Breast epithelium (tissue), 4 donors: ENCODE measurements around the gene FBXW9. TPM values are rescaled to one million over a fixed set of nuclear protein-coding genes. Genes with fewer than 3 reads are reported as not detected.

Experiments
- DNase-seq, 2 donors: peaks; one replicate each; pipeline ENCODE4 v3.0.0-alpha.2; 2019; ENCODE audit warnings: low spot score in 2 of 2
- H3K27ac ChIP-seq, 2 donors: fragments of 200-600 bp; sonication (generic) in 1 of 2; one replicate each; pipeline ENCODE4 v1.5.1; 2016 to 2019; ENCODE audit warnings: mild to moderate bottlenecking in 1 of 2
- H3K27me3 ChIP-seq, 2 donors: fragments of 200-600 bp; sonication (generic) in 1 of 2; one replicate each; pipeline versions ENCODE4 v1.5.1 to v1.6.0; 2017 to 2019; ENCODE audit warnings: control low read depth in 1 of 2, mild to moderate bottlenecking in 1 of 2
- H3K36me3 ChIP-seq: fragments of 200-600 bp; one replicate; pipeline ENCODE4 v1.5.1; 2019
- H3K4me1 ChIP-seq, 2 donors: fragments of 200-600 bp; sonication (generic); one replicate each; pipeline ENCODE4 v1.5.1; 2016 to 2019; ENCODE audit warnings: control low read depth in 1 of 2
- H3K4me3 ChIP-seq, 3 donors: fragments of 200-600 bp; sonication (generic); 1 replicate in 2 of 3; 2 replicates in 1 of 3; pipeline ENCODE4 v1.5.1; 2016 to 2019; ENCODE audit warnings: mild to moderate bottlenecking in 3 of 3, moderate library complexity in 2 of 3
- H3K9me3 ChIP-seq, 2 donors: fragments of 200-600 bp; sonication (generic) in 1 of 2; one replicate each; pipeline ENCODE4 v1.5.1; 2016 to 2019; ENCODE audit warnings: control low read depth in 1 of 2
- CTCF ChIP-seq, 3 donors: fragments of 450-650 bp; IDR thresholded peaks; one replicate each; pipeline ENCODE4 v1.5.1; 2016 to 2017; ENCODE audit warnings: antibody characterized with exemption in 3 of 3, mild to moderate bottlenecking in 3 of 3, moderate library complexity in 3 of 3
- POLR2A ChIP-seq: fragments of 450-650 bp; IDR thresholded peaks from one replicate; pipeline ENCODE4 v1.6.1; 2016; ENCODE audit warnings: antibody characterized with exemption, mild to moderate bottlenecking, moderate library complexity
- POLR2AphosphoS5 ChIP-seq, 3 donors: sonication (generic); formaldehyde crosslinking; IDR thresholded peaks; one replicate each; pipeline ENCODE4 v1.6.1; 2017; ENCODE audit warnings: antibody characterized with exemption in 3 of 3
- intact Hi-C: fragments of 100-400 bp; cut with DNase I; formaldehyde crosslinking; loops from one replicate; pipeline ENCODE4 v1.15.1; 2023; ENCODE audit warnings: low total_unique reads
- total RNA-seq, 3 donors: library from RNA; depleted of rRNA; stranded (reverse); fragments of >200 nt; gene quantifications; one replicate each; pipeline ENCODE4 v1.1.0, GENCODE V29; 2016

FBXW9 gene
- total RNA-seq = 10 to 100 TPM in 1 of 3 donors, 1 to 10 TPM in 2; 4.8 to 13.8 (median 8.5) TPM

- TF ChIP-seq CTCF (IDR thresholded peaks at IDR 0.05) (no peak), POLR2AphosphoS5 (IDR thresholded peaks at IDR 0.05) (peak; percentile 96 to 97 (median 96))
- DNase-seq = peak; percentile 96 to 98
- peaks cover 11% of the 10 kb centered on the region for H3K36me3 ChIP-seq
- H3K27ac ChIP-seq = peak within 1 kb of the TSS; percentile 83 to 88
- intact Hi-C loops = no loop called here
- H3K9me3 ChIP-seq = no peaks in the 10 kb centered on the region
- peak within 1 kb of the TSS; percentile 82 to 94 (median 88) for H3K4me3 ChIP-seq
- no peaks in the 10 kb centered on the region for H3K27me3 ChIP-seq
- peaks cover 4 to 5% of the 10 kb centered on the region in 2 donors for H3K4me1 ChIP-seq
These were observed at the start of gene FBXW9 for GRCh38 chr19:12696366-12697335. Gene FBXW9, minus strand, starts transcription at chr19:12696631. Its CDS starts 50 bp downstream, at chr19:12696581.

- Histone ChIP-seq H3K4me1 (no peaks in the 10 kb centered on the region), H3K36me3 (no peaks in the 10 kb centered on the region), H3K9me3 (peaks cover 0 to 11% of the 10 kb centered on the region in 2 donors), H3K27me3 (peaks cover 0 to 4% of the 10 kb centered on the region in 2 donors), H3K27ac (no peak overlapping the region), H3K4me3 (no peak overlapping the region)
- DNase-seq = no peak
- intact Hi-C loops = no loop called here
- TF ChIP-seq CTCF (IDR thresholded peaks at IDR 0.05) = no peak
- no peak for TF ChIP-seq POLR2A
- TF ChIP-seq POLR2AphosphoS5 (IDR thresholded peaks at IDR 0.05) = no peak
These were observed 48.9 kb upstream of the FBXW9 start for GRCh38 chr19:12745166-12745897.

GRCh38 chr19:12737835-12738351, 41.5 kb upstream of the FBXW9 start:
- peaks cover 5 to 19% of the 10 kb centered on the region in 2 donors for H3K4me1 ChIP-seq

GRCh38 chr19:12736995-12737834, 40.8 kb upstream of the FBXW9 start, which contains the start of gene GET3:
Gene GET3, plus strand, starts transcription at chr19:12737497. Its CDS starts 9 bp downstream, at chr19:12737506.
- peaks cover 6 to 21% of the 10 kb centered on the region in 2 donors for H3K4me1 ChIP-seq

More at GRCh38 chr19:12737835-12738351, 41.5 kb upstream of the FBXW9 start:
- Histone ChIP-seq H3K27ac (peak overlapping the region; percentile 92), H3K36me3 (no peaks in the 10 kb centered on the region), H3K4me3 (peak overlapping the region; percentile 78 to 95 (median 89)), H3K27me3 (no peaks in the 10 kb centered on the region), H3K9me3 (no peaks in the 10 kb centered on the region)
- intact Hi-C loops = no loop called here
- TF ChIP-seq CTCF (IDR thresholded peaks at IDR 0.05) (no peak), POLR2AphosphoS5 (IDR thresholded peaks at IDR 0.05) (no peak), POLR2A (no peak)
- no peak for DNase-seq

More at GRCh38 chr19:12736995-12737834, 40.8 kb upstream of the FBXW9 start, which contains the start of gene GET3:
- peak within 1 kb of the TSS; percentile 92 for H3K27ac ChIP-seq
- H3K4me3 ChIP-seq = peak within 1 kb of the TSS; percentile 78 to 95 (median 89)
- peak; percentile 77 to 99 for DNase-seq
- TF ChIP-seq POLR2A (peak; percentile 30), POLR2AphosphoS5 (IDR thresholded peaks at IDR 0.05) (peak; percentile 57 to 88 (median 70)), CTCF (IDR thresholded peaks at IDR 0.05) (peak; percentile 50 to 64 (median 61))
- intact Hi-C loops = no loop called here
- no peaks in the 10 kb centered on the region for H3K9me3 ChIP-seq
- H3K36me3 ChIP-seq = no peaks in the 10 kb centered on the region
- H3K27me3 ChIP-seq = no peaks in the 10 kb centered on the region
